GM12878 (cell line): ENCODE data around the gene PLA2G1B. TPM values are rescaled to one million over a fixed set of nuclear protein-coding genes. Genes with fewer than 3 reads are reported as not detected.

Experiments
- polyA plus RNA-seq, 11 experiments: library from polyadenylated mRNA; depleted of rRNA in 4 of 11; unstranded in 6 of 11; stranded (reverse) in 5 of 11; fragments of >200 nt; fragmentation: Nextera tagmentation in 4 of 11; fragmentation: Illumina TruSeq in 1 of 11; extraction: Ambion mirVana in 4 of 11; extraction: Trizol in 1 of 11; gene quantifications; 1 replicate in 1 of 11; 2 replicates in 10 of 11; pipeline versions ENCODE4 v1.2.1 to v1.2.3, GENCODE V29; 2011 to 2016; ENCODE audit warnings: inconsistent platforms in 2 of 11, missing spikeins in 2 of 11, low read depth in 1 of 11
- small RNA-seq: library from RNA; depleted of rRNA; stranded (forward); fragments of <200 nt; gene quantifications from one replicate; pipeline ENCODE3, GENCODE V24; 2014
- total RNA-seq, 4 experiments: library from RNA; depleted of rRNA in 3 of 4; stranded (reverse); fragments of >200 nt in 3 of 4; fragmentation: Illumina TruSeq in 1 of 4; extraction: Trizol in 1 of 4; gene quantifications; 2 replicates each; pipeline versions ENCODE4 v1.2.1 to v1.2.3, GENCODE V29; 2013 to 2021

PLA2G1B gene
- total and polyA plus RNA-seq, 10 of the 15 experiments (the other 5 are each of a cell fraction or from before 2014, with no cell fraction given), result not detected

Small RNAs within 50 kb of the gene (small RNA-seq; reads per million reads assigned to genes)
- gene RNU4-1, result 1,469 reads per million, percentile 100 among the genes with 10 or more reads in this experiment
- gene RNU4-2, result 418 reads per million, percentile 99 among the genes with 10 or more reads in this experiment
- not detected for gene RNU6-1088P

Other genes with a start within 250 kb of the PLA2G1B start
Only the 7 nearest of the 15 such genes appear.
- gene PXN, start 62.0 kb downstream of the PLA2G1B start, total RNA-seq (2014; rRNA removed), result 6.2 and 7.2 TPM in 2 replicates
- 5.1 and 5.2 TPM in 2 replicates for gene PXN, start 62.0 kb downstream of the PLA2G1B start, total RNA-seq (2014; rRNA removed; fragmentation: Illumina TruSeq; extraction: Trizol)
- 29.1 and 32.0 TPM in 2 replicates for gene PXN, start 62.0 kb downstream of the PLA2G1B start, total RNA-seq (2021)
- 0.50 and 1.0 TPM in 2 replicates for gene PXN, start 62.0 kb downstream of the PLA2G1B start, polyA plus RNA-seq (2011; rRNA removed)
- 16.1 and 27.3 TPM in 2 replicates for gene PXN, start 62.0 kb downstream of the PLA2G1B start, polyA plus RNA-seq (2014; fragmentation: Illumina TruSeq; extraction: Trizol)
- 1 to 10 TPM; 2.5 to 2.6 TPM for gene PXN, start 62.0 kb downstream of the PLA2G1B start, polyA plus RNA-seq (2014; fragmentation: Nextera tagmentation; extraction: Ambion mirVana)
- 19.6 and 22.5 TPM in 2 replicates for gene PXN, start 62.0 kb downstream of the PLA2G1B start, polyA plus RNA-seq (2014; rRNA removed)
- gene PXN, start 62.0 kb downstream of the PLA2G1B start, polyA plus RNA-seq (2016; fragmentation: Nextera tagmentation; extraction: Ambion mirVana), result 10 to 100 TPM; 15.9 to 16.3 TPM
- under 0.01 TPM in 2 replicates for gene RNU4-2, start 35.9 kb downstream of the PLA2G1B start, total RNA-seq (2014; rRNA removed)
- gene RNU4-2, start 35.9 kb downstream of the PLA2G1B start, total RNA-seq (2014; rRNA removed; fragmentation: Illumina TruSeq; extraction: Trizol), result 15,110 and 15,384 TPM in 2 replicates
- 4,315 and 4,845 TPM in 2 replicates for gene RNU4-2, start 35.9 kb downstream of the PLA2G1B start, total RNA-seq (2021)
- under 0.01 and 61.6 TPM in 2 replicates for gene RNU4-2, start 35.9 kb downstream of the PLA2G1B start, polyA plus RNA-seq (2011; rRNA removed)
- not detected in 2 replicates for gene RNU4-2, start 35.9 kb downstream of the PLA2G1B start, polyA plus RNA-seq (2014; fragmentation: Illumina TruSeq; extraction: Trizol)
- gene RNU4-2, start 35.9 kb downstream of the PLA2G1B start, polyA plus RNA-seq (2014; fragmentation: Nextera tagmentation; extraction: Ambion mirVana), result not detected
- gene RNU4-2, start 35.9 kb downstream of the PLA2G1B start, polyA plus RNA-seq (2014; rRNA removed), result not detected in 2 replicates
- 1 to 10 TPM; 3.5 to 7.1 TPM for gene RNU4-2, start 35.9 kb downstream of the PLA2G1B start, polyA plus RNA-seq (2016; fragmentation: Nextera tagmentation; extraction: Ambion mirVana)
- under 0.01 TPM in 2 replicates for gene RNU4-1, start 34.5 kb downstream of the PLA2G1B start, total RNA-seq (2014; rRNA removed)
- 15,175 and 15,332 TPM in 2 replicates for gene RNU4-1, start 34.5 kb downstream of the PLA2G1B start, total RNA-seq (2014; rRNA removed; fragmentation: Illumina TruSeq; extraction: Trizol)
- gene RNU4-1, start 34.5 kb downstream of the PLA2G1B start, total RNA-seq (2021), result 4,154 and 4,718 TPM in 2 replicates
- gene RNU4-1, start 34.5 kb downstream of the PLA2G1B start, polyA plus RNA-seq (2011; rRNA removed), result under 0.01 and 92.4 TPM in 2 replicates
- gene RNU4-1, start 34.5 kb downstream of the PLA2G1B start, polyA plus RNA-seq (2014; fragmentation: Illumina TruSeq; extraction: Trizol), result not detected in 2 replicates
- gene RNU4-1, start 34.5 kb downstream of the PLA2G1B start, polyA plus RNA-seq (2014; fragmentation: Nextera tagmentation; extraction: Ambion mirVana), result 10 to 100 TPM in 1 of 2 experiments, not detected in 1; 11.5 TPM
- gene RNU4-1, start 34.5 kb downstream of the PLA2G1B start, polyA plus RNA-seq (2014; rRNA removed), result not detected in 2 replicates
- gene RNU4-1, start 34.5 kb downstream of the PLA2G1B start, polyA plus RNA-seq (2016; fragmentation: Nextera tagmentation; extraction: Ambion mirVana), result 1 to 10 TPM; 3.5 to 7.1 TPM
- 0.33 and 0.45 TPM in 2 replicates for gene SIRT4, start 25.5 kb downstream of the PLA2G1B start, total RNA-seq (2014; rRNA removed)
- gene SIRT4, start 25.5 kb downstream of the PLA2G1B start, total RNA-seq (2014; rRNA removed; fragmentation: Illumina TruSeq; extraction: Trizol), result 0.28 and 0.36 TPM in 2 replicates
- gene SIRT4, start 25.5 kb downstream of the PLA2G1B start, total RNA-seq (2021), result 0.31 and 0.74 TPM in 2 replicates
- 0.42 and 0.46 TPM in 2 replicates for gene SIRT4, start 25.5 kb downstream of the PLA2G1B start, polyA plus RNA-seq (2011; rRNA removed)
- gene SIRT4, start 25.5 kb downstream of the PLA2G1B start, polyA plus RNA-seq (2014; fragmentation: Illumina TruSeq; extraction: Trizol), result 0.43 and 0.92 TPM in 2 replicates
- under 1 TPM; 0.79 to 0.98 TPM for gene SIRT4, start 25.5 kb downstream of the PLA2G1B start, polyA plus RNA-seq (2014; fragmentation: Nextera tagmentation; extraction: Ambion mirVana)
- 0.19 TPM in 2 replicates for gene SIRT4, start 25.5 kb downstream of the PLA2G1B start, polyA plus RNA-seq (2014; rRNA removed)
- gene SIRT4, start 25.5 kb downstream of the PLA2G1B start, polyA plus RNA-seq (2016; fragmentation: Nextera tagmentation; extraction: Ambion mirVana), result under 1 TPM; 0.48 to 0.86 TPM
- gene MSI1, start 41.4 kb upstream of the PLA2G1B start, total RNA-seq (2014; rRNA removed), result not detected in 2 replicates
- not detected in 2 replicates for gene MSI1, start 41.4 kb upstream of the PLA2G1B start, total RNA-seq (2014; rRNA removed; fragmentation: Illumina TruSeq; extraction: Trizol)
- gene MSI1, start 41.4 kb upstream of the PLA2G1B start, total RNA-seq (2021), result 0.16 TPM in 1 of 2 replicates, not detected in the other
- not detected in 2 replicates for gene MSI1, start 41.4 kb upstream of the PLA2G1B start, polyA plus RNA-seq (2011; rRNA removed)
- not detected in 2 replicates for gene MSI1, start 41.4 kb upstream of the PLA2G1B start, polyA plus RNA-seq (2014; fragmentation: Illumina TruSeq; extraction: Trizol)
- gene MSI1, start 41.4 kb upstream of the PLA2G1B start, polyA plus RNA-seq (2014; fragmentation: Nextera tagmentation; extraction: Ambion mirVana), result not detected
- not detected in 2 replicates for gene MSI1, start 41.4 kb upstream of the PLA2G1B start, polyA plus RNA-seq (2014; rRNA removed)
- under 1 TPM in 1 of 2 experiments, not detected in 1; 0.04 TPM for gene MSI1, start 41.4 kb upstream of the PLA2G1B start, polyA plus RNA-seq (2016; fragmentation: Nextera tagmentation; extraction: Ambion mirVana)
- gene COX6A1, start 110.3 kb upstream of the PLA2G1B start, total RNA-seq (2014; rRNA removed), result 929 and 945 TPM in 2 replicates
- gene COX6A1, start 110.3 kb upstream of the PLA2G1B start, total RNA-seq (2014; rRNA removed; fragmentation: Illumina TruSeq; extraction: Trizol), result 406 and 408 TPM in 2 replicates
- 411 and 444 TPM in 2 replicates for gene COX6A1, start 110.3 kb upstream of the PLA2G1B start, total RNA-seq (2021)
- gene COX6A1, start 110.3 kb upstream of the PLA2G1B start, polyA plus RNA-seq (2011; rRNA removed), result 485 and 767 TPM in 2 replicates
- gene COX6A1, start 110.3 kb upstream of the PLA2G1B start, polyA plus RNA-seq (2014; fragmentation: Illumina TruSeq; extraction: Trizol), result 243 and 574 TPM in 2 replicates
- gene COX6A1, start 110.3 kb upstream of the PLA2G1B start, polyA plus RNA-seq (2014; fragmentation: Nextera tagmentation; extraction: Ambion mirVana), result 1,000 to 10,000 TPM; 2,509 to 2,723 TPM
- gene COX6A1, start 110.3 kb upstream of the PLA2G1B start, polyA plus RNA-seq (2014; rRNA removed), result 1,110 and 1,170 TPM in 2 replicates
- 1,000 to 10,000 TPM; 1,109 to 1,208 TPM for gene COX6A1, start 110.3 kb upstream of the PLA2G1B start, polyA plus RNA-seq (2016; fragmentation: Nextera tagmentation; extraction: Ambion mirVana)
- gene TRIAP1, start 118.6 kb upstream of the PLA2G1B start, total RNA-seq (2014; rRNA removed), result 44.8 and 52.4 TPM in 2 replicates
- 57.0 and 60.0 TPM in 2 replicates for gene TRIAP1, start 118.6 kb upstream of the PLA2G1B start, total RNA-seq (2014; rRNA removed; fragmentation: Illumina TruSeq; extraction: Trizol)
- 49.1 and 52.4 TPM in 2 replicates for gene TRIAP1, start 118.6 kb upstream of the PLA2G1B start, total RNA-seq (2021)
- gene TRIAP1, start 118.6 kb upstream of the PLA2G1B start, polyA plus RNA-seq (2011; rRNA removed), result 92.7 and 128 TPM in 2 replicates
- 68.9 and 81.6 TPM in 2 replicates for gene TRIAP1, start 118.6 kb upstream of the PLA2G1B start, polyA plus RNA-seq (2014; fragmentation: Illumina TruSeq; extraction: Trizol)
- gene TRIAP1, start 118.6 kb upstream of the PLA2G1B start, polyA plus RNA-seq (2014; fragmentation: Nextera tagmentation; extraction: Ambion mirVana), result 100 to 1,000 TPM; 308 to 346 TPM
- gene TRIAP1, start 118.6 kb upstream of the PLA2G1B start, polyA plus RNA-seq (2014; rRNA removed), result 56.6 and 60.9 TPM in 2 replicates
- gene TRIAP1, start 118.6 kb upstream of the PLA2G1B start, polyA plus RNA-seq (2016; fragmentation: Nextera tagmentation; extraction: Ambion mirVana), result 100 to 1,000 TPM; 174 to 189 TPM